ENCODE measurements around the gene NINJ1.

- TF ChIP-seq POLR2A (IDR thresholded peaks at IDR 0.05; ENCODE audit: low read length), result no peak
- TF ChIP-seq GATA1 (IDR thresholded peaks at IDR 0.05; ENCODE audit: low read depth, low read length), result no peak
Observed at GRCh38 chr9:93148721-93149120, 14.7 kb upstream of the NINJ1 start.
